ENCODE measurements around the gene RARB. TPM values are rescaled to one million over a fixed set of nuclear protein-coding genes. Genes with fewer than 3 reads are reported as not detected.

The RARB gene
- total RNA-seq, 1 experiment from 2014 or later, result 2.5 TPM

GRCh38 chr3:25558121-25558520, 130.1 kb downstream of the RARB start:
- H3K4me1 ChIP-seq, result no peaks in the 10 kb centered on the region
- H3K9me3 Mint-ChIP-seq (ENCODE audit: unreplicated experiment), result no peaks in the 10 kb centered on the region
- H3K9me3 ChIP-seq, result no peaks in the 10 kb centered on the region
- no peak for DNase-seq
- H3K4me3 Mint-ChIP-seq (ENCODE audit: unreplicated experiment), result no peak overlapping the region
- no peak overlapping the region for H3K4me3 ChIP-seq (ENCODE audit: low read depth, low read length)
- H3K36me3 Mint-ChIP-seq (ENCODE audit: insufficient read depth, unreplicated experiment), result no peaks in the 10 kb centered on the region
- no peaks in the 10 kb centered on the region for H3K27me3 ChIP-seq (replicated peaks; ENCODE audit: control insufficient read depth, insufficient read depth, low read length)
- no peaks in the 10 kb centered on the region for H3K4me1 Mint-ChIP-seq (ENCODE audit: low read depth, unreplicated experiment)
- ChIA-PET POLR2A (no interaction called here), CTCF (no interaction called here)
- intact Hi-C loops (cut with micrococcal nuclease; ENCODE audit: unreplicated experiment), result no loop called here
- TF ChIP-seq CTCF (IDR thresholded peaks at IDR 0.05; ENCODE audit: insufficient read depth in 1 of 2, low read depth in 1 of 2, low read length in 1 of 2, severe bottlenecking in 1 of 2, unreplicated experiment in 1 of 2), result no peak
- no peak overlapping the region for H3K27ac Mint-ChIP-seq (ENCODE audit: unreplicated experiment)
- no peaks in the 10 kb centered on the region for H3K36me3 ChIP-seq (ENCODE audit: control insufficient read depth, insufficient read depth, low read length)
- H3K27me3 Mint-ChIP-seq (ENCODE audit: insufficient read depth, unreplicated experiment), result no peaks in the 10 kb centered on the region
- no TSS peak for BruUV-seq (replicated peaks)

GRCh38 chr3:25558796-25559195, 130.7 kb downstream of the RARB start:
- intact Hi-C loops (cut with micrococcal nuclease; ENCODE audit: unreplicated experiment), result no loop called here
- Histone ChIP-seq H3K27me3 (replicated peaks; ENCODE audit: control insufficient read depth, insufficient read depth, low read length) (no peaks in the 10 kb centered on the region), H3K9me3 (no peaks in the 10 kb centered on the region), H3K4me3 (ENCODE audit: low read depth, low read length) (no peak overlapping the region), H3K4me1 (no peaks in the 10 kb centered on the region), H3K36me3 (ENCODE audit: control insufficient read depth, insufficient read depth, low read length) (no peaks in the 10 kb centered on the region)
- no peaks in the 10 kb centered on the region for H3K36me3 Mint-ChIP-seq (ENCODE audit: insufficient read depth, unreplicated experiment)
- no peak for DNase-seq
- no peaks in the 10 kb centered on the region for H3K9me3 Mint-ChIP-seq (ENCODE audit: unreplicated experiment)
- no peaks in the 10 kb centered on the region for H3K27me3 Mint-ChIP-seq (ENCODE audit: insufficient read depth, unreplicated experiment)
- CTCF ChIA-PET, result no interaction called here
- no peak overlapping the region for H3K4me3 Mint-ChIP-seq (ENCODE audit: unreplicated experiment)
- no peak for TF ChIP-seq CTCF (IDR thresholded peaks at IDR 0.05; ENCODE audit: insufficient read depth in 1 of 2, low read depth in 1 of 2, low read length in 1 of 2, severe bottlenecking in 1 of 2, unreplicated experiment in 1 of 2)
- POLR2A ChIA-PET, result no interaction called here
- no peak overlapping the region for H3K27ac Mint-ChIP-seq (ENCODE audit: unreplicated experiment)
- no TSS peak for BruUV-seq (replicated peaks)
- H3K4me1 Mint-ChIP-seq (ENCODE audit: low read depth, unreplicated experiment), result no peaks in the 10 kb centered on the region

GRCh38 chr3:25563601-25564000, 135.5 kb downstream of the RARB start:
- H3K4me3 ChIP-seq (ENCODE audit: low read depth, low read length), result no peak overlapping the region
- no TSS peak for BruUV-seq (replicated peaks)
- TF ChIP-seq CTCF (IDR thresholded peaks at IDR 0.05; ENCODE audit: insufficient read depth in 1 of 2, low read depth in 1 of 2, low read length in 1 of 2, severe bottlenecking in 1 of 2, unreplicated experiment in 1 of 2), result no peak
- H3K27me3 ChIP-seq (replicated peaks; ENCODE audit: control insufficient read depth, insufficient read depth, low read length), result no peaks in the 10 kb centered on the region
- DNase-seq, result no peak
- POLR2A ChIA-PET, result no interaction called here
- Mint-ChIP-seq H3K27ac (ENCODE audit: unreplicated experiment) (no peak overlapping the region), H3K4me3 (ENCODE audit: unreplicated experiment) (no peak overlapping the region), H3K27me3 (ENCODE audit: insufficient read depth, unreplicated experiment) (no peaks in the 10 kb centered on the region), H3K4me1 (ENCODE audit: low read depth, unreplicated experiment) (no peaks in the 10 kb centered on the region), H3K9me3 (ENCODE audit: unreplicated experiment) (no peaks in the 10 kb centered on the region), H3K36me3 (ENCODE audit: insufficient read depth, unreplicated experiment) (no peaks in the 10 kb centered on the region)
- CTCF ChIA-PET, result no interaction called here
- intact Hi-C loops (cut with micrococcal nuclease; ENCODE audit: unreplicated experiment), result no loop called here
- H3K9me3 ChIP-seq, result no peaks in the 10 kb centered on the region
- no peaks in the 10 kb centered on the region for H3K4me1 ChIP-seq
- H3K36me3 ChIP-seq (ENCODE audit: control insufficient read depth, insufficient read depth, low read length), result no peaks in the 10 kb centered on the region

All from Caco-2 (cell line).